ENCODE data around the gene CRX.

- TF ChIP-seq, protein P1, sequence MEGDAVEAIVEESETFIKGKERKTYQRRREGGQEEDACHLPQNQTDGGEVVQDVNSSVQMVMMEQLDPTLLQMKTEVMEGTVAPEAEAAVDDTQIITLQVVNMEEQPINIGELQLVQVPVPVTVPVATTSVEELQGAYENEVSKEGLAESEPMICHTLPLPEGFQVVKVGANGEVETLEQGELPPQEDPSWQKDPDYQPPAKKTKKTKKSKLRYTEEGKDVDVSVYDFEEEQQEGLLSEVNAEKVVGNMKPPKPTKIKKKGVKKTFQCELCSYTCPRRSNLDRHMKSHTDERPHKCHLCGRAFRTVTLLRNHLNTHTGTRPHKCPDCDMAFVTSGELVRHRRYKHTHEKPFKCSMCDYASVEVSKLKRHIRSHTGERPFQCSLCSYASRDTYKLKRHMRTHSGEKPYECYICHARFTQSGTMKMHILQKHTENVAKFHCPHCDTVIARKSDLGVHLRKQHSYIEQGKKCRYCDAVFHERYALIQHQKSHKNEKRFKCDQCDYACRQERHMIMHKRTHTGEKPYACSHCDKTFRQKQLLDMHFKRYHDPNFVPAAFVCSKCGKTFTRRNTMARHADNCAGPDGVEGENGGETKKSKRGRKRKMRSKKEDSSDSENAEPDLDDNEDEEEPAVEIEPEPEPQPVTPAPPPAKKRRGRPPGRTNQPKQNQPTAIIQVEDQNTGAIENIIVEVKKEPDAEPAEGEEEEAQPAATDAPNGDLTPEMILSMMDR (IDR thresholded peaks at IDR 0.05) = no peak
- TF ChIP-seq SMC3 (IDR thresholded peaks at IDR 0.05) = no peak
- TF ChIP-seq POLR2A (IDR thresholded peaks at IDR 0.05; ENCODE audit: low read length) = no peak
- TF ChIP-seq, protein P2, sequence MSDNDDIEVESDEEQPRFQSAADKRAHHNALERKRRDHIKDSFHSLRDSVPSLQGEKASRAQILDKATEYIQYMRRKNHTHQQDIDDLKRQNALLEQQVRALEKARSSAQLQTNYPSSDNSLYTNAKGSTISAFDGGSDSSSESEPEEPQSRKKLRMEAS (IDR thresholded peaks at IDR 0.05) = no peak
- no peak for TF ChIP-seq RCOR1 (IDR thresholded peaks at IDR 0.05; ENCODE audit: low read depth, low read length)
- no peak for TF ChIP-seq RARB (CRISPR knock-in tag; IDR thresholded peaks at IDR 0.05)
- no peak for TF ChIP-seq MYC (IDR thresholded peaks at IDR 0.05; ENCODE audit: borderline replicate concordance, low read length)
- no peak for TF ChIP-seq KDM1A (IDR thresholded peaks at IDR 0.05; ENCODE audit: low read depth)
- no peak for TF ChIP-seq ZSCAN20 (CRISPR knock-in tag; IDR thresholded peaks at IDR 0.05)
- TF ChIP-seq EP300 (IDR thresholded peaks at IDR 0.05) = no peak
- TF ChIP-seq ELK1 (IDR thresholded peaks at IDR 0.05; ENCODE audit: low read depth, low read length) = no peak
- no peak for TF ChIP-seq ZFP36 (IDR thresholded peaks at IDR 0.05; ENCODE audit: borderline replicate concordance, partially characterized antibody)
- no peak for TF ChIP-seq ESRRA (IDR thresholded peaks at IDR 0.05; ENCODE audit: borderline replicate concordance, low read length)
Measured at GRCh38 chr19:47776568-47776967, 45.2 kb upstream of the CRX start.

All from A549 (cell line).